ENCODE results near the gene DLGAP4.

DNA sequence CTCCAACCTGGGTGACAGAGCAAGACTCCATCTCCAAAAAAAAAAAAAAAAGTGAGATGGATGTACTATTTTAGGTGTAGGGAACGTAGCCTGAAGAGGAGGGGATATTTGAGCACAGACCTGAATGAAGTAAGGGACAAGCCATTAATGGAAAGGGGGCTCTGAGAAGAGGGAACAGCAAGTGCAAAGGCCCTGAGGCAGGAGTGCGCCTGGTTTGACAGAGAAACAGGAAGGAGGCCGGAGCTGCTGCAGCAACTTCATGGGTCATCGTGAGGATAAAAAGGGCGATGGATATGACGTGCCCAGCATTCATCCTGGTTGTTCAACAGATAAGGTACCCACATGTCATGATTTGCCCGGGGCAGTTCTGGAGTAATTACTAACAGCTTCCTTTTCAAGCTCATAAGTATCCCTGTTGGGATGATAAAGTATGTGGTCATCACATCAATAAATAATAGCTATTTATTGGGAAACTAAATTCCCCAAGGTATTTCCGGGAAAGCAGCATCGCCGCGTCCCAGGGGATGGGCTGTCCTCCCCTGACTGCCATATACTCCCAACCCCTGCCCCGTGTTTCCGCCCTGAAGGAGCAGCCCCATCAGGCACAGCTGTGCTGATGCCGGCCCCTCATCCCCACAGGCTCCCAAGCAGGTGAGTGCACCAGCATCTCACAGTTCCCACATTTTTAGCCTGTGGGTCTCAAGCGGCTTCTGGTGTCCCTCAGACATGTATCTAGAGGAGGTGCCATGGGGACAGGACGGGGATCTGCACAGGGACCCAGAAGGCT, 43.4 kb downstream of the DLGAP4 start:
- TF ChIP-seq, protein P1, sequence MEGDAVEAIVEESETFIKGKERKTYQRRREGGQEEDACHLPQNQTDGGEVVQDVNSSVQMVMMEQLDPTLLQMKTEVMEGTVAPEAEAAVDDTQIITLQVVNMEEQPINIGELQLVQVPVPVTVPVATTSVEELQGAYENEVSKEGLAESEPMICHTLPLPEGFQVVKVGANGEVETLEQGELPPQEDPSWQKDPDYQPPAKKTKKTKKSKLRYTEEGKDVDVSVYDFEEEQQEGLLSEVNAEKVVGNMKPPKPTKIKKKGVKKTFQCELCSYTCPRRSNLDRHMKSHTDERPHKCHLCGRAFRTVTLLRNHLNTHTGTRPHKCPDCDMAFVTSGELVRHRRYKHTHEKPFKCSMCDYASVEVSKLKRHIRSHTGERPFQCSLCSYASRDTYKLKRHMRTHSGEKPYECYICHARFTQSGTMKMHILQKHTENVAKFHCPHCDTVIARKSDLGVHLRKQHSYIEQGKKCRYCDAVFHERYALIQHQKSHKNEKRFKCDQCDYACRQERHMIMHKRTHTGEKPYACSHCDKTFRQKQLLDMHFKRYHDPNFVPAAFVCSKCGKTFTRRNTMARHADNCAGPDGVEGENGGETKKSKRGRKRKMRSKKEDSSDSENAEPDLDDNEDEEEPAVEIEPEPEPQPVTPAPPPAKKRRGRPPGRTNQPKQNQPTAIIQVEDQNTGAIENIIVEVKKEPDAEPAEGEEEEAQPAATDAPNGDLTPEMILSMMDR (IDR thresholded peaks at IDR 0.05; ENCODE audit: insufficient read depth, low read length, poor library complexity, severe bottlenecking) = no peak
- no peak for TF ChIP-seq EZH2phosphoT487 (conservative IDR thresholded peaks at IDR 0.05; ENCODE audit: low read length)
